HG02798 (cell line): Measurements from ENCODE around the gene SLC6A12.
"Not testable (repeated sequence)": the region's sequence is repeated elsewhere in the genome, so short reads cannot be mapped to it uniquely, and the experiment has no call there.

ENCODE experiments used
- ATAC-seq: cut with Tn5 transposase; IDR thresholded peaks from one replicate; pipeline ENCODE4 v1.9.1; 2021; ENCODE audit warnings: mild to moderate bottlenecking; ENCODE audit not compliant: unreplicated experiment, poor library complexity

Gene SLC6A12

DNA sequence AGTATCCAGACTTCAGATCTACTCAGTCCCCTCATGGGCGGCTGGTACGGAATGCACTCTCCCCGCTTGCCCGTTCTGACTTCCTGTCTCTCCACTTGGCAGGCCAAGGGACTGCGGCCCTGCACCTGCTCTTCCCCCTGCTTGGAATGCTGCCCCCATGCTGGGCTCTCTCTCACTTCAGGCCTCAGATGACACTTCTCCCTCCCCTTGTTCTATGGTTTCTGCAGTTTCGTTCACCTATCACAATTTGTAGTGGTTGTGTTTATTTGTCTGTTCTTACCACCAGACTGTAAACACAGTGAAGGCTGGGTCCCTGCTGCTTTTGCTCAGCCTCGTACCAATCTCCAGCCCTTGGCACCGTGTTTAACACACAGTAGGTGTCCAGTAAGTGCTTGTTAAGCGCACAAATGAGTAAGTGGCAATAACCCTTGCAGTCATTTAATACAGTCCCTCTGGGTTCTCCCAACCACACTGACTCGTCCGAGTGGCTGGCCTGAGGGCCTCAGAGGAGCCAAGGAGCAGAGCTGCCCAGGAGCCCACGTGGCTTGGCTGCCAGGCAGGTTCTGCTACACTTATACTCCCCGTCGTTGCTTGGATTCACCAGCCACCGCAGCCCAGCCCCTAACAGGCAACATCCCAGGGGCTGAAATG is 11.8 kb downstream of the SLC6A12 start:
- ATAC-seq = no peak

DNA sequence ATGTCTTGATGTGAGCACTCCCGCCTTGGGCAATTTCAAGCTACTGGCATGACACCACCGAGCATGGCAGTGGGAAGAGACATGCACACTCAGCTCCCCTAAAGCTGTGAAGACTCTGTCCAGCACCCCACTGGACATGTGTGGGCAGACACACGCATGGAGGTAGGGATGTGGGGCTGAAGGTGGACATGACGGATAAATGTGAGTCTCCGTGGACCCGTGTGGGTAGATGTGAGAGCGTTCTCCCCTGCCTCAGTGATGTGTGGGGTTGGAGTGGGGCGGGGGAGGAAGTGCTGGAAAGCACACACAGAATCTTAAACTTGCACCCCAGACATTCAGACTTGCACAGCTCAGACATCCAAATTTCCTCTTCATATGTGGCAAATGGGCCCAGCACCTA is 12.6 kb downstream of the SLC6A12 start:
- no peak for ATAC-seq

DNA sequence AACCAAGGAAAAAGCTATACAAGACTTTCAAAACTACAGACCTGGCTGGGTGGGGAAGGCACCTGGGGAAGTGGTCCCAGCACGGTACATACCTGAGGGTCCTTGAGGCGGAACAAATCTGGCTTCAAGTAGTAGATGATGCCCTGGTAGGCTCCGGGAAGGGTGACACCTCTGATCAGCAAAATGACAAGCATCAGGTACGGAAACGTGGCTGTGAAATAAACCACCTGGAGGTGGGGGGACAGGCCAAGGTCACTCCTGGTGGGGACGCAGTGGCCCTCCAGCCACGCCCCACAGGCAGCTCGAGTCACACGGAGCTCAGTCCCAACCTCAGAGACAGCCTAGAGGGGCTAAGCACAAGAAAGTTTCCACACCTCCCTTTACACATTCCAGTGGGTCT is 15.3 kb downstream of the SLC6A12 start:
- ATAC-seq = no peak

DNA sequence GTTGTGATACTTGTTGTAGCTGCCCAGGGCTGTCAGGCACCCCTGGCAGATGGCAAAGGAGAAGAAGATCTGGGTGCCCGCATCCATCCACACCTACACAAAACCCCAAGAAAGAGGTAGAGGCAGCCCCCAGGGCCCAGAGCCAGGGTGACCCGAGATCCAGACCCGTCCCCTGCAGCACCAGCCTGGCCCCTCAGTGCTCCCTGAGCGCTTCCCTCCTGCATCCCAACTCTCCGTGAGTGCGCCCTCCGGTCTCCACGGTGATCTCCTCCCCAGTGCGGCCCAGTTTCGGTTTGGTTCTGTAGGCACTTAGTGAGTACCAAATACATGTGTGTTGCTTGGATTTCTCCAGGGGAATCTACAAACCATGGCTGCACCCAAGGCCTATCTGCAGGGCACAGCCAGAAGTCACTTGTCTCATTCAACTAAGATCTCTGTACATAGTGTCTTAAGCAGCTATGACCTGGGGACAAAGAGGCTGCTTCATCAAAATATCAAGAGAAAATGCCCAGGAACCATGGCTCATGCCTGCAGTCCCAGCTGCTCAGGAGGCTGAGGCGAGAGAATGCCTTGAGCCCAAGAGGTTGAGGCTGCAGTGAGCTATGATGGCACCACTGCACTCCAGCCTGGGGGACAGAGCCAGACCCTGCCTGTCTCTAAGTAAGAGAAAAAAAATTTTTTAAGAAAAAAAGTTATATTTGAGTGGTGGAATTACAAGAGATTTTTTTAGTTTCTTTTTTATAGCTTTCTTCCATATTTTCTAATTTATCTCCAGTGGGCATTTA is 15.9 kb downstream of the SLC6A12 start:
- no peak for ATAC-seq

DNA sequence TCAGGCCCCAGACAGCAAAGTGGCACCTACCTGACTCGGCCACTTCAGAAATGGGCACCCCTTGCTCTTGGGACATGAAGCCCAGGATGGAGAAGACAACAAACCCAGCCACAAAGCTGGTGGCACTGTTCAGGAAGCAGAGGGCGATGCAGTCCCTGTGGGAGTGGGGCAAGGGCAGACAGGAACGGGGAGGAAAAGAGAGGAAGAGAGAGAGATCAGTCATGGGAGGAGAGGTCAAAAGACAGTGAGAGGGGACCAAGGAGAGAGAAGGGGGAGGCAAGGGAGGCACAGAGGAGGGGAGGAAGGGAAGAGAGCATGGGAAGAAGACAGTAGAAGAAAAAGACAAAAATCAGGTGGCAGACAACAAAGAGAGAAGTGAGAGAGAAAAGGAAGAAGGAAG is 16.6 kb downstream of the SLC6A12 start:
- ATAC-seq = no peak

DNA sequence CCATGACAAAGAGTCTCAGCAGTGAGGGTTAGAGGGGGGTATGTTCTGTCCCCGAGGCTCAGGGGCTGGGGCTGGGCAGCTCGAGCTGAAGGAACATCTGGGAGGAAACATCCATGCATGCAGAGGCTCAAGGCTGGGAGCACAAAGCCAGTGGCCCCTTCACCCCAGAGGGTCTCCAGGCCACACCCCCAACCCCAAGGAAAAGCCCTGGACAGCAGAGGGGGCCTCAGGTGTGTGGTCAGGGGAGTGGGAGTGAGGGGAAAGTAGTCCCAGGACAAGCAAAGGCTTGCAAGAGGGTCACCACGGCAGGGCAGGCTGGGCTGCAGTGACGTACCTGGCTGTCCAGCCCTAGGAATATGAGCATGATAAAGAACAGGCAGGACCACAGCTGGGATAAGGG is 17.5 kb downstream of the SLC6A12 start:
- ATAC-seq = no peak

DNA sequence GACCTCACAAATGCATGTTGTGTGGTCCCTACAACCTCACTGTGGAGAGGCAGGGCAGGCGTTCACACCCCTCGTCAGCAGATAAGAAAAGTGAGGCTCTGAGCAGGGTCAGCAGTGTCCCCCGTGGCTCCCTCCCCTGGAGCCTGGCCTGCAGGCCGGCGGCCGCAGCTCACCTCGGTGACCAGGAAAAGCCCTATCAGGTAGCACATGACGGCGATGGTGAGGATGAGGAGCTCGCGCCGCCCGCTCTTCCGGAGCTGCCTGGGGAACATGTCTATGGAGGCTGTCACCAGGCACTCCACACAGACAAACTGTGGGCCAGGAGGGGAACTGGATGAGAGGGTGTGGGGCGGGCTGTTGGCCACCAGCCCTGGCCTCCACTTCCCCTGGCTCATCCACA is 18.0 kb downstream of the SLC6A12 start:
- ATAC-seq = no peak

DNA sequence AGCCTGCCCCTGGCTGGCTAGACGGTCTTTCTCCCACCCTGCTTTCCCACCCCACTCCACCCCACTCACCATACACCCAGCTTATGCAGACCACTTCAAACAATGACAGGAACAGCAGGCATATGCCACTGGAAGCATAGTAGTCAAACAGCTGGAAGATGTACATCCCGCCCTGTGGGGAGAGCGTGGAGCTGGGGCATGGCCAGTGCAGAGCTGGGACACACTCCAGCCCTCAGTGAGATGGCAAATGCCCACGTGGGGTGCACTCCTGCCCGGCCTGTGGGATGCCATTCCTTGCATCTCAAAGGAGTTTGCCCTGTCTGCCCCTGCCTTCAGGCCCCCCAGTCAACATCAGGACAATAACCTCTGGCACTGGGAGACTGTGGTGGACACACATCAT is 18.8 kb downstream of the SLC6A12 start:
- ATAC-seq = no peak

DNA sequence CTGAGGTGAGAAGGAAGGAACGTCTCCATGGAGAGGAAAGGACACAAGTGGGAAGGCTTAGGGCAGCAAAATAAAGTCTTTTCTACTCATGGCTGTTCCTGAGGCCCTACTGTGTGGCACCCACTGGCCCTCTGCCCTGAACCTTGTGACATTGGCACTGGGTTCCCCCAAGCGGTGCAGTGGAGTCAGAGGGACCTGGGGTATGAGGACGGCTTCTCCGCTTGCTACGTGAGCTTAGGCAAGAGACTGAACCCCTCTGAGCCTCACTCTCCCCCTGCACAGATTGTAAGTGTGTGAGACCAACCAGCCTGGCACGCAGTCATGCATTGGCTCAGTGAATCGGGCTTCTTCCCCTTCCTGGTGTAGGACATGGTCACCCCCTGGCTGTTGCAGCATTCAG is 19.7 kb downstream of the SLC6A12 start:
- no peak for ATAC-seq

DNA sequence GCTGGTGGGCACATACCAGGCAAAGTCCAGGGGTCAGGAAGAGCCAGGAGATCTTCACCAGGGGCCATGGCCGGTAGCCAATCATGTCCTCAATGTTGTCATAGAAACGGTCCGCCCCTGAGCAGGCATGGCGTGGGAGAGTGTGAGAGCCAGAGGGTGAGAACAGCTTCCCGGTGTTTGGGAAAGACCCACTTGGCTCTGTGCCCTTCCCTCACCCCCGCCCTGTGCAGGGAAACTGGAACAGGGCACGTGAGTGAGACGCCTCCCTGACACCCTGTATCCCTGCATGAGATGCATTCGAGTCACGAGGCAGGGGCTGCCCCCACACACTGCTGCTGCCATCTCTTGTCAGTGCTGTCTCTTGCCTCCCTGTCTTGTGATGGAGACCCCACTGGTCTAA is 20.7 kb downstream of the SLC6A12 start:
- no peak for ATAC-seq

DNA sequence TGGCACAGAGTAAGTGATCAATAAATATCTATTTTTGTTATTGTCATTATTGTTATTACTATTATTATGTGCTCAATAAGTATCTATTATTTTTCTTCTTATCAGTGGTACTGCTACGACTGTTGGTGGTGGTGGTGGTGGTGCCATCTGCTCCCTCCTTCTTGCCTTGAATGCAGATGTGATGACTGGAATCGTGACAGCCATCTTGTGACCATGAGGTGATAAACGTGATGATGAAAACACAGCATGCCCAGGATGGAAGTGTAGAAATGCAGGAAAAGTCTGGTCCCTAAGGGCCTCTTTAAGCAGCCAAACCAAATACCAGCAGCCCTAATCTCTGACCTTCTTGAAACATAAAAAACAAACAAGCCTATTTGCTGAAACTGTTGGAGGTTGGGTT is 22.4 kb downstream of the SLC6A12 start:
- no peak for ATAC-seq

DNA sequence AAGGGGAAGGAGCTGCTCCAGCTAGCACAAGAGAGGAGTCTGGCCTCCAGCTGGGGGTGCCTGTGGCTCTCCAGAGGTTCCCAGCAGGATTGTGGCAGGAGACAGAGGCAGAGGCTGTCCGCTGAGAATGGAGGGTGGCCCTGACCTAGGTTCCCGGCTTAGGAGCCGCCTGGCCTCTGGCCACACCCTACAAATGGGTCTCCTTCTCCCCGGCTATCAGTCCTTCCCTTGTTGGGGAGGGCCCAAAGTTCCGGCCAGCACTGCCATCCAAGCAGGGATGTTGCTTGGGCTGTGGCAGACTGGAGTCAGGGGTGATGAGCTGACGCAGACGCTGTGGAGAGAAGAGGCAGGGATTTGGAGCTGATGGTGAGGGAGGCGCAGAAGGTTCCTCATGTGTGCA is 23.1 kb downstream of the SLC6A12 start:
- ATAC-seq = no peak

DNA sequence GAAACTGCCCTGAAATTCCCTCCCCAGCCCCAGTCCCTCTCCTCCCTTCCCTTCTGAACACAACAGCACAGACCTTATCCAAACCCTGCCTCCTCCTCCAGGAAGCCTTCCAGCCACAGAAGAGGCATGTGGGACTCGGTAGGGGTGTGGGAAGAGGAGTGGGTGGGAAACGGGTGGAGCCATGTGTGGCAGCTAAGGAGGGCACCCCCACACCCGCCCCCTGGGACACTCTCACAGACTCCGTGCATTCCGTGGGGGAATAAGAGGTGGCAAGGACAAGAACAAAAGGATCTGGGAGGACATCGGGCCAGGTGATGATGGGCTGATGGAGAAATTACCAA is 24.4 kb downstream of the SLC6A12 start:
- ATAC-seq = no peak

DNA sequence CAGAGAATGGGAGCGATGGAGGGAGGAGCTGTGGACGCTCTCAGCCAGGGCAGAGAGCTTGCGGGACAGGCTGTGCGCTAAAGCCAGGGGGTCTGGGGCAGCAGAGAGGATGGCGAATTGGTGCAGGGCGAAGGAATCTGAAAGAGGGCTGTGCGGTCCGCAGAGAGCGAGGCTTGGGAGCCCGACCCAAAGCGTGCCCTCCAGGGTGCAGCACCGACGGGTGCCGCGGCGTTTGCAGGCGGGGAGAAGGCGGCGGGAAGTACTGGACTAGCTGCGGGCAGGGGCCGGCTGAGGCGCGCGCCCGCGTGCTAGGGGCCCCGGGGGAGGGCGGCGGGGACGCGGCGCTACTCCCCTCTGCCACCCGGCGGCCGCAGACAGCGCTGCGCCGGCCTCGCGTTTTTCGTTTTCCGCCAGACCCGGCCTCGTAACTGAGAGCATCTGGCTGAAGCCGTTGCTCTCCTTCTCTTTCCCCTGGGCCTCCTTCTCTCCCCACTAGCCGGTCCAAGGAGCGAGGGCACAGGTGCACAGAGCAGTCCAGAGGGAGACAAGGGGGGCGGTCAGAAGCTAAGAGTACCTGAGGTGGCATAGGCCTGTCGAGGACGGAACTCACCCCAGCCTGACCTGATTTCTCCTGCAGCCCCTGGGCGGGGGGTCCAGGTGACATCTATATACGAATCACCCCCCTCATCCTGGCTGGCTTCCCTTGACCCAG is 24.9 kb downstream of the SLC6A12 start:
- peak; percentile 57 for ATAC-seq

DNA sequence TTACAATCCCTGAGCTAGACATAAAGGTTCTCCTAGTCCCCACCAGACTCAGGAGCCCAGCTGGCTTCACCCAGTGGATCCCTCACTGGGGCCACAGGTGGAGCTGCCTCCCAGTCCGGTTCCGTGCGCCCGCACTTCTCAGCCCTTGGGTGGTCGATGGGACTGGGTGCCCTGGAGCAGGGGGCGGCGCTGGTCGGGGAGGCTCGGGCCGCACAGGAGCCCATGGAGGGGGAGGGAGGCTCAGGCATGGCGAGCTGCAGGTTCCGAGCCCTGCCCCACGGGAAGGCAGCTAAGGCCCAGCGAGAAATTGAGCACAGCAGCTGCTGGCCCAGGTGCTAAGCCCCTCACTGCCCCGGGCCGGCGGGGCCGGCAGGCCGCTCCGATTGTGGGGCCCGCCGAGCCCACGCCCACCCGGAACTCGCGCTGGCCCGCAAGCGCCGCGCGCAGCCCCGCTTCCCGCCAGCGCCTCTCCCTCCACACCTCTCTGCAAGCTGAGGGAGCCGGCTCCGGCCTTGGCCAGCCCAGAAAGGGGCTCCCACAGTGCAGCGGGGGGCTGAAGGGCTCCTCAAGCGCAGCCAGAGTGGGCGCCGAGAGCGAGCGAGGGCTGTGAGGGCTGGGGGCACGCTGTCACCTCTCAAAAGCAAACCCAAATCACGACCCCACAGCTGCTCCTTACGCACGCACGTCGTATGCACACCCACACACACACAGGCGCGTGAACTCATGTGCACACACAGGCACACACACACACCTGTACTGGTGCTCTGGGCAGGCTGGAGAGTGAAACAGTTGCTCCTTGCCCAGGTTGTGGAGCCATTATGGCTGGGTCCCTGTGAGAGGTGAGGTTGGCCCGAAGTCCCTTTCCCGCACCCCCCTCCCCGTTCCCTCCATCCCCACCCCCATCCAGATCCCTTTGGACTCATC is 25.7 kb downstream of the SLC6A12 start:
- ATAC-seq = not testable (repeated sequence)

DNA sequence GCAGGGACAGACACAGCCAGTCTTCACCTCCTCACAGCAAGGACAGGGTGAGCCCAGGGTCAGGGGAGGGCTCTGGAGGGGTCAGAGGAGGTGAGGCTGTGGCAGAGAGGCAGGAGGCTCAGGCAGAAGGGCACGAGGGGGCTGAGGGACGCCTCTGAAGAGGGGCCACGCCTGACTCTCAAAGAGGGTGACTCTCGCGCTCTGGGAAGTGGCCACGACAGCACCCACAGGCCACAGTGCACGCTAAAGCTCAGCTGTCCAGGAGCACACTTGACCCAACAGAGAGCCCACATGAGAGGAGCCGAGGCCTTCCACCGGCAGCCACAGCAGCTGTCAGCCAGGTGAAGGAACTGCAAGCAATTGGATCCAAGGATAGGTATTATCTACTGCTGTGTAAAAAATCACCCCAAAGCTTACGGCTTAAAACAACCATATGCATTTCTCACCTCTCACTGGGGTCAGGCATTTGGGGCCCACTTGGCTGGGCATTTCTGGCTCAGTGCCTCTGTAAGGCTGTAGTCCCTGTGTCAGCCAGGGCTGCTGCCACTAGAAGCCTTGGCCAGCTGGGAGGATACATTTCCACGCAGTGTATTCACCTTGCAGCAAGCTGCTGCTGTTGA is 27.8 kb downstream of the SLC6A12 start:
- ATAC-seq = no peak

DNA sequence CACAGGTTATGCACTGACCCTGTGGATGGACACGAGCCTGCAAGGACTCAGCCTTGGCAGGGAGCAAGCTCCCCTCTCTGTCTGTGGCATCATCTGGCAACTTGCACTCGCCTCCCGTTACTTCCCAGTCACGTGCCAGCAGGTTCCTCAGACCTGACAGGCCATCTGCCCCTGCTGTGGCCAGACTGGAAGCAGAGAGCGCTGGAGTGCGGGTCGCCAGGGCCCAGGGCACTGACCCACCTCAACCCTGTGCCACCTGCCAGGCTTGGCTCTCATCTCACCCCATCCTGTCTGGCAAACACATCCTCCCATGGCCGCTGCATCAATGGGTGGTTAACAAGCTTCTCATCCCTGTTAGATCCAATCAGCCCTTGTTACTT is 28.4 kb downstream of the SLC6A12 start:
- ATAC-seq = no peak

DNA sequence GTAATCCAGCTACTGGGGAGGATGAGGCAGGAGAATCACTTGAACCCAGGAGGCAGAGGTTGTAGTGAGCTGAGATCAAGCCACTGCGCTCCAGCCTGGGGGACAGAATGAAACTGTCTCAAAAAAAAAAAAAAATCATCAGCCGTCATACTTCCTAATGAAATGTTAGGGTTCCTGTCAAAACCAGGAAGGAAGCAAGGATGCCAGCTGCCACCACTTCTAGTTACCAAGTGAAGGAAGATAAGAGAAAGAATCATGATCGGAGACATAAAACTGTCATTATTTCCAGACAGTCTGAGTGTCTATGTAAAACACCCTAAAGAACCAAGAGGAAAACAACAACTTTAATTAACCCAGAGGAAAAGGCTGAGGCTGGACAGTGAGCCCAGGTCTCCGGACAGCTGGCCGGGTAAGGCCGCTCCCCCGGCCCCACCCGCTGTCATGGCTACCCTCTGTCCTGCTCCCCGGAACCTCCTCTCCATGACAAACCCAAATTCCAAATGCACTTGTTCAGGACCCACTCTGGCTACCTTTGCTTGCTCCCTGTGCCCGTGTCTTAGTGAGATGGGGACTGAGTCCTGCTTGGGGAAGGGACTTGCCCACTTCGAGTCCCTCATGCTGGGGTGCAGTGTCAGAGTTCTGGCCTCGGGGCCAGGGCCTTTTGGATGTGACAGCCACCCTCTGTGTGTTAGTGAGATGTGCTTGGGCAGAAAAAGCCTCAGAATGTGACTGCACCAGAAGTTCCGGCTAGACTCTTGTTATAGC is 29.0 kb downstream of the SLC6A12 start:
- no peak for ATAC-seq

DNA sequence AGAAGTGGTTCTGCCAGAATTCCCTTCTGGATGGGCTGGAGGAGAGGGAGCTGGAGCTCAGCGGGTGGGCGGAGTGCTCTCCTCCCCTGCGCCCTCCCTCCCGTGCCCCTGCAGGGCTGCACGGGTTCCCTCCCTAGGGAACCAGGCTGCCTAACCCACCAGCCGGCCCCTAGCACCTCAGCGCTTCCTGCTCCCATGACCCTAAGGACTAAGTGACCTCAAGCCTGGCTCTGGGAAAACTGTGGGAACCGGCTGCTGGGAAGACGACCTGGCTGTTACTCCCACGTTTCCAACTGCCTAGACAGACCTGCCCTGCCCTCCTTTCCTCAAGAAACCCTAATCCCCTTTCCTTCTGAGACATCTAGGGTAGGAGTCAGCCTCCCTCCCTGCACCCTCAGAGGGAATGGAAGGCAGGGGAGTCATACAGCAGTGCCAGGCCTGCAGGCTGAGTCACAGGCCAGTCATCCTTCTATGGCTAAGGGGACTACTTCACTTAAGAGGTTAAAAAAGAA is 31.5 kb downstream of the SLC6A12 start:
- ATAC-seq = no peak
